NCI-H2107 treated with DMSO at 0.1 percent for 48 hours (cell line): ENCODE results near the gene SIK2.
"Not testable (repeated sequence)": the region's sequence is repeated elsewhere in the genome, so short reads cannot be mapped to it uniquely, and the experiment has no call there.

Experiments used
- DNase-seq: peaks from one replicate; lab custom pipeline; 2025; ENCODE audit not compliant: unreplicated experiment; lab: John Stamatoyannopoulos, UW

The SIK2 gene

DNA sequence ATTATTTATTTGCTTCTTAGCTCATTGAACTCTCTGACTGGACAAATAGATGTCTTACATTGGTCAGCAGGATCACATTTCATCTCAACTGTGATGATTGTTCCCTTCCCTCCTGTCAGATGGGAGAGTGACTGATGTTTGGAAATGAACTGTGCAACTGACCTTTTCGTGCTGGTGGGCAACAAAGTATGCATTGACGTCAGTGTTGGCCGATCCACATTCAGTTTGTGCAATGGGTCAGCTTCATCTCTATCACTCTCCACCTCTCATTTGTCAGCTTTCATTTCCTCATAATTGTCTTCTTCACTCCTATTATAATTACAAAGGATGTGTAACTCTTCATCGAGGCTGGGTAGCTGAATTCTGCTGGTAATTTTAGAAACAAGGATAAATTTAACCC, 92.6 kb downstream of the SIK2 start:
- no peak for DNase-seq

DNA sequence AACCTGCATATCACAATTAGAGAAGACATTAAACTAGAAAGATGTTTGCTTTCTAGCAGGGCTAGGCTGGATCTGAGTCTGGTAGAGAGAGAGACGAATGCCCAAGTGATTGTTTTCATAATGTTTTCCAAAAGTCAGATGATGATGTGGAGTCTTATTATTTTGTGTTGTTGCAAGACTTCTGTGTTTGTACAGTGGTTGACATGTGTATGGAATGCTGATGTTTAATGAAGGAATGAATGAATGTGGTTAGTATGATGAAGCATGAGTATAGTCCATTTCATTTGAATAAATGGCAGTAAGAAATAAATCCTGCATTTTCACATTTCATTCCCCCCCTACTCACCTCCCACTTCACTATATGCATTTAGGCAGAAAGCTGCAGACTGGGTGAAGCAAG, 94.3 kb downstream of the SIK2 start:
- DNase-seq: no peak

DNA sequence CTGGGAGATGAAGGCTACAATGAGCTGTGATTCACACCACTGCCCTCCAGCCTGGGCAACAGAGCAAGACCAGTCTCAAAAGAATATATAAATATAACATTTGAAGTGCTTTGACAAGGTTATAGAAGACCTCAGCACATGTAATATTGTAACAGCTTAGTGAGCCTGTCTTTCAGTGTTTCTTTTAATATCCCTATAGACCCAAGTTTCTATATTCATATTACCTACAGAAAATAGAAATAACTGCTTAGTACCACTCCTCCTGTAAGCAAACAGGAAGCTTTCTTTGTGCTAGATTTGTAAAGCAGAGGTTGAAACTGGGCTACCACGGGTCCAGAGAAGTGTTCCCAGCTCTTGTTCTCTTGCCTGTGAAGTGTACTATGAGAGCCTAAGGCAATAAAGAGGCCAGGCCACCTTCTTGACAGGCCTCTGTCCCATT, 95.7 kb downstream of the SIK2 start:
- no peak for DNase-seq

DNA sequence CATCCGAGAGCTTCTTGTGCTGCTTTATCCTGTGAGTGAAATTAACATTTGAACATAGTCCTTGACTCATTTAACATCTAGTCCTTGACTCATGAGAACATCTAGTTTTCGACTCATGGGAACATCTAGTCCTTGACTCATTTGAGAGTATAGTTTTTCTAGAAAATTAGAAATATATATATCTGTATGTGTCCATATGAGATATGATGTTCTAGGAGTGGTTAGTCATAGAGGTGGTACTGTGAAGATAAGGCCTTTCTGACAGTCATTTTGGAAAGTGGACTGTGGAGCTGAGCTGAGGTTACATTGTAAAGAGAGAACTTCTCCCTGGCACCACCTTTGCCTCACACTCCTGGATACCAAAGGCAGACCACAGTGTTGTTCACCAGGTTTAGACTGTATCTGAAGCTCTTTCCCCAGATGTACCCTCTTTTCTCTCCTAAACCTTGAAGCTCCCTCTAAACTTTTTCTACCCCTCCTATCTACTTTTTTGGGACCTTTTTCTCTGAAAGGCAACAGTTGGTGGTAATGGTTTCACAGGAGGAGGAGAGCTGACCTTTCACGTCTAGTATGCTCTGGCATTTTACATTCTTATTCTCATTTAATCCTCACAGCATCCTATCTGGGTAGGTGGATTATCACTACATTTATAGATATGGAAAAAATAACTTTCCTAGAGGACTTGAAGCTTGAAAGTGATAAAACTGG, 96.8 kb downstream of the SIK2 start:
- no peak for DNase-seq

DNA sequence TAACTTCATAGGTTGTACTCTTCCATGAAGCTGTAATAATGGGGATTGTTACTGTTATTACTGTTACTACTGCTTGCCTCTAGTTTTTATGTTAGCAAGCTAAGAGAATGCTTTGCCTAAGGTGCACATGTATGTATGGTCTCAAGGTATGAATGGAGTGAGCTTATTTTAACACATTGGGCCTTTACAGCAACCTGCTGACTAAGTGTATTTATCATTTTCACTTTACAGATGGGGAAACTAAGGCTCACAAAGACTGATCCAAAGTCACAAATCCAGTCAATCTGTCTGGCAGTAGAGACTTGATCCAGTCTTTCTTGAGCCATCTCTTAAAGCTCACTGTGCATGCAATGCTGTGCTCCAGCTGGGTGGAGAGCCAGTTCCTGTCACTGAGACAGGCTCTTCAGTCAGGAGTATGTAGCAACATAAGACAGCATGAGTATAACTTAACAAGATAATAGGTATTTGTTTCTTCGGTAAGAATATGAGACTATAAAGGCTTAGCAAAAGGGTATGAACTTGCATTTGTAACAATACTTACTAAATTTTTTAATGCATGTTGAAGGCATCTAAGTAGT, 97.4 kb downstream of the SIK2 start:
- no peak for DNase-seq

DNA sequence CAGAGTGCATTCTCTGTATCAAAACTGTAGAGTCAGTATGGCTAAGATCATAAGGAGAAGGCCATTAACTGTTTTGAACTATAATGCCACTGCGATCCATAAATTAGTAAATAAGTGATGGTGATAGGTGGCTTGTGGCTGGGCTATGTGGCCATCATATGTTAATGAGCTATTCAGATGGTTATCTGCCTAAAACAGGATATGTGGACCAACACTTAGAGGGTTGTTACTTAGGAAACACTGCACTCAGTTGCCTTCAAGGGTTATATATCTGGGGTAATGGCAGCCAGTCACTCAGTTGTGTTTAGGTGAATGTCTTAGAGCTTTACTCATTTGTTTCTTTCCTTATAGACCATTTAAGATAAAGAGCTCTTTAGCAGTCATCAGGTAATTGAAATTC, 97.9 kb downstream of the SIK2 start:
- DNase-seq: no peak

DNA sequence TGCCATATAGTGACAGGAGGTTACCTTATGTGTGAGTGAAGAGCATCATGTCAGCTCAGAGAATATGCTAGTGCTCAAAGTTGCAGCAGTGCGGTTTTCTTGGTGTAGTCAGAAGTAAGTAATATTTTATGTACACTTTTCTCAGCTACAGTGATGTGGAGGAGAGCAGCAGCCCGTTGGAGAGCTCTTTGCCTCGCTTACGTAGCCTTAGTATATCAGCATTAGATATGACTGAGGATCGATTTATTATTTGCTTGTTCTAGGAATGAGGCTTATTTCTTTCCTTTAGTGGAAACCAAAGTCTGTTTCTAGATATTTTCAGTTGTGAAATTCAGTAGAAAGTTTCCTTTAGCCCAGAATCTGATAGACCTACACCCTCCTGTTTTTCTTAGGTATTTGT, 100.4 kb downstream of the SIK2 start:
- DNase-seq: no peak

DNA sequence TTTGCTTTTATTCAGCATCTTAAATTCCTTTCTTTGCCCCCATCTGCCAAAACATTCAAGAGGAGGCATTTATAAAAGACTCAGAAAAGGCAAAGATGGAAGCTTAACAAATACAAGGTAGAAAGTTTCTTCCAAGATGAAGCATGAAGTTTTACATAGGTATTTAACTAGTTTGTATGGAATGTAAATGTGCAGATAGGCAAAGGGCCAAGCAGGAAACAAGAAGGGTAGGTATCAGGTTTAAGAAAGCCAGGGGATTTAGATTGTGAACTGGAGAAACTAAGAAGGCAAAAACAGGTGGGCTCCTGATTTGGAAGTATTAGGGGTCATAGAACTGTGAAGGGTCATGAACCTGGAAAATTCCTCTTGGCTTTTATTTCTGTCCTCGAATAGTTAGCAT, 101.3 kb downstream of the SIK2 start:
- no peak for DNase-seq

DNA sequence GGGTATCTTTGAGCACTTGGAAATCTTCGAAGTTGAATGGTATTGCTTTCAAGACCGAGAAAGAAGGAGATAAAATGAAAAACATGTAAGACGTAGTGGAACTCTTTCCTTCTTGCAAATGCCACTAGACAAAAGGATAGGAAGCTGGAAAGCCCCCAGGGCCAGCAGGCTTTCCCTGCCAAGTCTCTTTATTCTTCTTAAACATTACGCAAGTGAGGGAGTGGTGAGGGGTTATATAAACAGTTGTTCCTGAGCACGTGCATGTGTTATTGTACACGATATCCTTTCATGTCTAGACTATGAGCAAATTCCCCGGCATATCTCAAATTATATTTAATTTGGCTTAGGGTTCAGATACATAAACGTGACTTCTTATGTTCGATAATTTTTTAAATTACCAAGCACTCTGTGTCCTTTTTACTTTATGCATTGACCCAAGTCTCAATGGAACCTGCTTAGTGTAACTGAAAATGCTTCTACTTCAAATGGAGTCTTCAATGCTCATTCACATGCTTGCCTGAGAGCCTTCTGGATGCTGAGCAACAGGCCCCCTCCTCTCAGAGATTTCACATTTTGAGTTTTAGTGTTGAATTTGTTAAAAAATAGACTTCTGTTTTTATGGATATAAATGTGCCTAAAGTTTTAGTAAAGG, 104.9 kb downstream of the SIK2 start:
- no peak for DNase-seq

DNA sequence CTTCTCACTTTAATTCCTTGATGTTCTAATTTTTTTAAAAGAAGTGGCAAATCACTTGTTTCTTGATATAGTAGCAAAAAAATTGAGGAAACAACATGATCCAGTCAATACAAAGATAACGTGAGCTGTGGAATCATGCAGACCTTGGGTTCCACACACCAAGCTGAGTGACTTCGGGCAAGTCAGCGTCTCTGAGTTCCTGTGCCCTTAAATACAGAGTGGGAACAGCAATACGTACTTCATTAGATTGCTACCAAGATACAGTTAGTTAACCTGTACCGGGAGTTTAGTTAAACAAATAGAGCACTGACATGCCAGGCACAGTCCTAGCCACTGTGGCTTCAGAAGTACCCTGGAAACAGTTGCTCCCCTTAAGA, 105.4 kb downstream of the SIK2 start:
- no peak for DNase-seq

DNA sequence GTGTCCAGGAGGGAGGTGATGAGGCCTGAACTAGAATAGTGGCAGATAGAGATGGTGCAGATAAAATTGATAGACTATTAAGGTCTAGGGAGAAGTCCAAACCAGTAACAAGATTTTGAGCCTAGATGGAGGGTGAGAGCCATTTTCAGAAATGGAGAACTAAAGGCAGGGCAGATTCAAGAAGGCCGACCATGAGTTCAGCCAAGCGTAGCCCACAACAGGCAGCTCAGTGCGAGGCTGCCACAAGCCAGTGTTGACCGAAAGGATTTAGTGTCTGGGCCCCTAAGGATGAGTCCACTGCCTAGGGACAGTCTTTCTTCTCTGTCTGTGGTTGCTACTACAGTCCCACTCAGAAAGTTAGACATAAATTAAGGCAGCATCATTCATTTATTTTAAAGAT, 112.3 kb downstream of the SIK2 start:
- no peak for DNase-seq

DNA sequence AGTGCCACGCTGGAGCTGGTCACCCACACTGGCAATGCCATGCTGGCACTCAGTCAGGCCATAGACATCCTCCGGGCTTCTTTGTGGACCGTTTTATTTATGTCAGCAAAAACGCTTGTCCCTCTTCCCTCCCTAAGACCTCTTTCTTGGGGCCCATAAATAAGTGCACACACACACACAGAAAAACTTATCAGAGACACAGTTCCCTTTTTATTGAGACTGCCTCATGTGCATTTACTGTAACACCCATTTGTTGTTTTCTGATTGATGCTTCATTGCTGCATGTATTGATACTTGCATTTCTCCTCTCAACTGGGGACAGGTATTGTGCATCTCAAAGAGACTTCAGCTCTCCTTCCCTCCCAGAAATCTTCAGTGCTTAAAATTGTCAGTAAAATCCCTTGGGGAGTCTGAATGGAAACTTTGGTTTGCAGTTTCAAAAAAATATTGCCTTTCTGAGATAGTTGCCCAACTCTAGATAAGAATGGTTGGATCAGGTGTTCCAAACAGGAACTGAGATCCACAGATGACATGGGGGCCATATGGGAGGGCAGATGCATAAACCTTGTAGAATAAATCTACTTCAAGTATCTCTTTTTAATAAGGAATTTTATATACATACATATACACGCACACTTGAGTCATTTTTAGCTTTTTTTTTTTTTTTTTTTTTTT, 113.0 kb downstream of the SIK2 start:
- no peak for DNase-seq

DNA sequence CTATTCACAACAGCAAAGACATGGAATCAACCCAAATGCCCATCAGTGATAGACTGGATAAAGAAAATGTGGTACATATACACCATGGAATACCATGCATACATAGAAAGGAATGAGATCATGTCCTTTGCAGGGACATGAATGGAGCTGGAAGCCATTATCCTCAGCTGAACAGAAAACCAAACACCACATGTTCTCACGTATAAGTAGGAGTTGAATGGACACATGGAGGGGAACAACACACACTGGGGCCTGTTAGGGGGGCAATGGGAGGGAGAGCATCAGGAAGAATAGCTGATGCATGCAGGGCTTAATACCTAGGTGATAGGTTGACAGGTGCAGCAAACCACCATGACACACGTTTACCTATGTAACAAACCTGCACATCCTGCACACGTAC, 115.4 kb downstream of the SIK2 start:
- not testable (repeated sequence) for DNase-seq

DNA sequence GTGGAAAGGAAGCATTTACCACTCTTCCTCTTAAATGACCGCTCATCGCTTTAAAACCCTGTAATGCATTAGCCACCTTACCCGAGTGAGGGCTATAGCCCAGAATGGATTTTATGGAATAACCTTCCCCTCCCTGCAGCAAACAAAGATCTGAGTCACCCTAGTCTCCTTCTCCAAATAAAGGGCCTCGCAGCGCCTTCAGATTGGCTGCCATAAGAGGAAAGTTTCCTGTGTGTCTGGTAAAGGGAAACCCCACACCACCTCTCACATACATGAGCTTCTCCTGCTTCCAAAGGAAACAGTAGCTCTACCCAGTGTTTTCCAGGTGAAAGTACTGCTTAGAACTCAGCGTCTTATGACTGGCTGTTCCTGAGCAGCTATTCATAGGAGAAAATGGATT, 116.2 kb downstream of the SIK2 start:
- DNase-seq: peak; percentile 24

DNA sequence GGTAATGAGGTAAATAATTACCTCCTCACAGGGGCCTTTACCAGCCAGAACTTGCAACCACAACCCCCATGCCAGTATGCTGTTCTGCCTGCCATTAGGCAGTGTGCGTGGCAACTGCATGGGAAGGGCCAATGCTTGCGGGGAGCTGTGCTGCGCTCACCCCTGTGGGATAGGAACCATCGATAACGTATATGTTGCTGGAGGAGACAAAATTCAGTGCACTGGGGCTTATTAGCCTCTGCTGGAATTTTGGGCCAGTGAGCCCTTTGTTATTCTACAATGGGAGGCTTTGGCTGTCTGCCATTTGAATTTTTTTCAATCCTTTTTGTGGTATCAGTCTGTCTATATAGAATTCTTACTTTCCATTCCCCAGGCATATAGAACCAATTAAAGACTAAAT, 116.6 kb downstream of the SIK2 start:
- DNase-seq: no peak

DNA sequence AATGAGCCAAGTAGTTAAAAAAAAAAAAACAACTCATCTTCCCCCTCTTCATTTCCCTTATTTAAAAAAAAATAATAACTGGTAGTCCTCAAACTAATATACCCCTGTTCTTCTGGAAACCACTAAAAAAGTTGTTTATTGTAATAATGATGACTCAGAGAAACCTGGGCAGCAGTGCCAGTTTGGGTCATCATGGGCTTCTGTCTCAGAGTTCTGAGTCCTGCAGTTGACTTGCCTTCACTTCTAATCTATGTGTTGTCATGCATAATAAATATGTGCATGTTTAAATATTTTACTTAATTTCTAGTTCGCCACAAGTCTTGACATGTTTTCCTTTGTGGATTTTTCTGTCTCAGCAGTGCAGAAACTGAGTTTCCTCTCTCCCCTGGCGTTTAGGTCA, 117.1 kb downstream of the SIK2 start:
- no peak for DNase-seq

DNA sequence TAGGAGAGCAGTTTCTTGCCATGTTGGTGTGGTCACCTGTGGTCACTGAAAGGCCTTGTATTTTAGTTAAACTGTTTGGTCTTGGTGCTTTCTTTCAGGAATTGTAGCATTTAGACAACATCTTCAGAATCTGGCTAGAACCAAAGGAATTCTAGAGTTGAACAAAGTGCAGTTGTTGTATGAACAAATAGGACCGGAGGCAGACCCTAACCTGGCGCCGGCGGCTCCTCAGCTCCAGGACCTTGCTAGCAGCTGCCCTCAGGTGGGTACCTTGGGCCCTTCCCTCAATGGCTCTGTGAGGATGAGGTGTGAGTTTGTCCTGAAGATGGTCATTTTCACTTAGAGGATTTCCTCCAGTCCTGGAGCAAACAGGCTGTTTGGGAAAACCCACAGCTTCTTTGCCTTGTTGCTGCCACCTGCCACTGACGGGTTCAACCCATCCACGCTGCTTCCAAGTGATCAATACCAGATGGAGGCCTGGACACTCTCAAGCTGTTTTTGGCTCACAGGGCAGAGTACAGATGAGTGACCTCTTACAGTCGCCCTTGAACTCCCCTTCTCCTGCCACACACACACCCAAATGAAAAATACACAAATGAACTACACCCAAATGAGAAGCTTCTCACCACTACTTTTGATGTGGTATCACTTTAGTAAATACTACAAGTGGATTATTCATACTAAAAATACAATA, 118.7 kb downstream of the SIK2 start:
- no peak for DNase-seq

DNA sequence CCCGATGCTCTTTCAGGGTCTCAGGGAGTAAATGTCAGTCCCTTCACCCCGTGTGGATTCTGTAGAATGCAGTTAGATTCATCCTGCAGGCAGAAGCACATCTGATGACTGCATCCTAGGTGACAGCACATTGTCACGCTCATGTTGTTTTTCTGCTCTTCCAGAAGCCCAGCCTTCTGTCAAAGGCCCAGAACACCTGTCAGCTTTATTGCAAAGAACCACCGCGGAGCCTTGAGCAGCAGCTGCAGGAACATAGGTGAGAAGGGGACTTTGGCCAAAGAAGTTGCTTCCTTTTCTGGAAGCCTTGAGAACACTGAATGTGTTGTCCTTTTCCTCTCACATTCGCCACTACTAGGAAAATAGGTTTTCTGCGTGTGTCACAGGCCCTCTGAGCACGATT, 120.3 kb downstream of the SIK2 start:
- no peak for DNase-seq

DNA sequence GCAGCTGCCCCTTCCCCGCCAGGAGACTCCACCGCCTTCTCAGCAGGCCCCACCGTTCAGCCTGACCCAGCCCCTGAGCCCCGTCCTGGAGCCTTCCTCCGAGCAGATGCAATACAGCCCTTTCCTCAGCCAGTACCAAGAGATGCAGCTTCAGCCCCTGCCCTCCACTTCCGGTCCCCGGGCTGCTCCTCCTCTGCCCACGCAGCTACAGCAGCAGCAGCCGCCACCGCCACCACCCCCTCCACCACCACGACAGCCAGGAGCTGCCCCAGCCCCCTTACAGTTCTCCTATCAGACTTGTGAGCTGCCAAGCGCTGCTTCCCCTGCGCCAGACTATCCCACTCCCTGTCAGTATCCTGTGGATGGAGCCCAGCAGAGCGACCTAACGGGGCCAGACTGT, 121.3 kb downstream of the SIK2 start:
- no peak for DNase-seq

DNA sequence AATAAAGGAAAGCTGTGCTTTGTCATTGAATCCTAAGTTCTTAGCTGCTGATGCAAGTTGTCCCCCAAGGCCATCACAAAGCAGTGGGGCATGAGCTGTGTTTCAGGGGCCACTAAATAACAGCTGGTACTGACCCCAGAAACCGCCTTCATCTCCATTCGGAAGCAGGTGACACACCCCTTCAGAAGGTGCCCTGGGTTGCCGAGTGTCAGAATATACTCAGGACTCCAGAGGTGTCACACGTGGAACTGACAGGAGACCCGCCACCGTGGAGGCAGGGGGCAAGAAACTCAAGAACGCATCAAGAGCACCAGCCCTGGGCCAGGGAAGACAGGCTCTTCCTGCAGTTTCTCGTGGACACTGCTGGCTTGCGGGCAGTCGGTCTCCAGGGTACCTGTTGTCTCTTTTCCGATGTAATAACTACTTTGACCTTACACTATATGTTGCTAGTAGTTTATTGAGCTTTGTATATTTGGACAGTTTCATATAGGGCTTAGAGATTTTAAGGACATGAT, 122.4 kb downstream of the SIK2 start:
- DNase-seq: no peak

DNA sequence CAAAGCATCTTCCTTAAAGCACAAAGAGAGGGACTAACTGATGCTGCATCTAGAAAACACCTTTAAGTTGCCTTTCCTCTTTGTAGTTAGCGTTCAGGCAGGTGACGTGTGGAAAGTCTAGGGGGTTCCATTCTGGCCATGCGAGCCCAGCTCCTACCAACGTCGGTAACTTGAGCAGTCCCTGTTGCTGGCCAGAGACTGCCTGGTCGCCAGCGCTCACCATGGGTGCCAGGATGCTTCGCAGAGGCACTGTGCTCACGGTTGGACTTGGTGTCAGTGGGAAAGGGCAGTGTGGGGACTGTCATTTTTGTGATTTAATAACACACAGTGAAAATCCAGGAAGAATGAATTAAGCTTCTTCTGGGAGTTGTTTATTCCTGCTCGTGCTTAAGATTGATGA, 123.4 kb downstream of the SIK2 start:
- no peak for DNase-seq
